Natural killer cell (primary cell): ENCODE data around the gene ITGAV. TPM values are rescaled to one million over a fixed set of nuclear protein-coding genes. Genes with fewer than 3 reads are reported as not detected.

Experiments
- total RNA-seq, 4 donors: library from RNA; stranded (reverse); fragments of 120-200 nt in 1 of 4; gene quantifications; one replicate each; pipeline versions ENCODE4 v1.2.3 to v1.2.4, GENCODE V29; 2013 to 2022

Gene ITGAV
- total RNA-seq, 3 donors from 2014 or later (not counting 1 experiment from before 2014, with no cell fraction given) = 10.7 to 14.7 (median 12.0) TPM

Other genes with a start within 250 kb of the ITGAV start
- 100 to 1,000 TPM in 2 of 3 donors, 10 to 100 TPM in 1; 92.5 to 115 (median 106) TPM for gene ZC3H15, start 103.8 kb upstream of the ITGAV start, total RNA-seq
- 1 to 10 TPM in 2 of 3 donors, under 1 TPM in 1; 0.26 to 1.3 (median 1.3) TPM for gene FAM171B, start 104.0 kb downstream of the ITGAV start, total RNA-seq